ENCODE data around the gene GJA1. TPM values are rescaled to one million over a fixed set of nuclear protein-coding genes. Genes with fewer than 3 reads are reported as not detected.

Gene GJA1
- 47.2 to 78.9 TPM (median 69.8 TPM) in 5 replicates for total RNA-seq (2022; extraction: Qiagen RNA extraction; ENCODE audit: low read depth)

GRCh38 chr6:121435444-121436069, at the start of gene GJA1:
Gene GJA1, plus strand, starts transcription at chr6:121435646. Its CDS starts 11,202 bp downstream, at chr6:121446848.

Other genes with a start within 250 kb of the GJA1 start
- 0.88 to 1.3 TPM (median 1.2 TPM) in 5 replicates for gene TBC1D32, start 101.2 kb upstream of the GJA1 start, total RNA-seq (2022; extraction: Qiagen RNA extraction; ENCODE audit: low read depth)

All from A549 treated with GW870086 at 1 μM for 4 hours (cell line).